Kidney (tissue), 14 donors: ENCODE data around the gene ARPC2. TPM values are rescaled to one million over a fixed set of nuclear protein-coding genes. Genes with fewer than 3 reads are reported as not detected.

ENCODE experiments used
- DNase-seq, 5 donors: peaks; one replicate each; pipeline ENCODE4 v3.0.0-alpha.2; 2013 to 2020
- FAIRE-seq: peaks from 2 replicates; lab custom pipeline; 2012; peaks lifted over from hg19 to GRCh38; lab: Jason Lieb, UNC
- H3K27ac ChIP-seq, 2 donors: one replicate each; pipeline ENCODE4 v1.7.0; 2013; ENCODE audit warnings: low read depth in 2 of 2, low read length in 2 of 2, inconsistent platforms in 1 of 2
- H3K27me3 ChIP-seq: one replicate; pipeline ENCODE4 v1.7.1; 2013; ENCODE audit warnings: low read length, inconsistent platforms; ENCODE audit not compliant: control insufficient read depth, insufficient read depth
- H3K36me3 ChIP-seq, 3 donors: one replicate each; pipeline versions ENCODE4 v1.7.0 to v1.7.1; 2013; ENCODE audit warnings: low read length in 3 of 3, control low read depth in 1 of 3, inconsistent platforms in 1 of 3; ENCODE audit not compliant: insufficient read depth in 3 of 3, control insufficient read depth in 2 of 3
- H3K4me1 ChIP-seq, 3 donors: one replicate each; pipeline versions ENCODE4 v1.7.0 to v1.7.1; 2013; ENCODE audit warnings: low read length in 3 of 3, inconsistent platforms in 1 of 3, low read depth in 1 of 3; ENCODE audit not compliant: control insufficient read depth in 2 of 3, insufficient read depth in 2 of 3
- H3K4me3 ChIP-seq, 3 donors: one replicate each; pipeline versions ENCODE4 v1.7.0 to v1.8.1; 2013; ENCODE audit warnings: low read length in 3 of 3, control low read depth in 1 of 3, inconsistent platforms in 1 of 3
- H3K9ac ChIP-seq, 3 donors: one replicate each; pipeline versions ENCODE4 v1.7.0 to v1.7.1; 2013; ENCODE audit warnings: low read length in 3 of 3, control low read depth in 1 of 3, inconsistent platforms in 1 of 3
- H3K9me3 ChIP-seq, 3 donors: one replicate each; pipeline versions ENCODE4 v1.7.0 to v1.7.1; 2013; ENCODE audit warnings: low read length in 3 of 3, control low read depth in 1 of 3, inconsistent platforms in 1 of 3; ENCODE audit not compliant: control insufficient read depth in 2 of 3, insufficient read depth in 1 of 3
- intact Hi-C: fragments of 100-400 bp; cut with DNase I; formaldehyde crosslinking; loops from one replicate; pipeline ENCODE4 v1.11.1; 2022
- polyA plus RNA-seq: library from polyadenylated mRNA; stranded (reverse); fragments of 350-450 nt; fragmentation: Illumina TruSeq; extraction: RNeasy Lipid Tissue Mini Kit (QIAGEN cat#74804); gene quantifications from one replicate; pipeline ENCODE4 v1.2.3, GENCODE V29; 2014; ENCODE audit warnings: low read depth, low replicate concordance; ENCODE audit not compliant: insufficient read depth
- total RNA-seq: library from RNA; stranded (reverse); fragmentation: NEBNext Ultra II Directional; extraction: Animal tissue kit (Norgen Biotek cat#: 25700); gene quantifications from one replicate; pipeline ENCODE4 v1.2.1, GENCODE V29; 2021
- TF ChIP-seq, protein P1 (sequence below): IDR thresholded peaks from 3 replicates; pipeline ENCODE4 v1.5.1; 2012; ENCODE audit warnings: mild to moderate bottlenecking, moderate library complexity, borderline replicate concordance; ENCODE audit not compliant: insufficient read depth; ENCODE audit errors: extremely low read depth
- donor health status: control.
- donor health status: control.
- donor health status: control.
- donor health status: control.
- donor health status: control.
- donor health status: DM: yes; HTN: yes; CAD: no.
- donor health status: Normal renal cell carcinoma (clear cell type).

ARPC2 gene
- total and polyA plus RNA-seq, 2 donors from 2014 or later: 195 to 252 TPM

DNA sequence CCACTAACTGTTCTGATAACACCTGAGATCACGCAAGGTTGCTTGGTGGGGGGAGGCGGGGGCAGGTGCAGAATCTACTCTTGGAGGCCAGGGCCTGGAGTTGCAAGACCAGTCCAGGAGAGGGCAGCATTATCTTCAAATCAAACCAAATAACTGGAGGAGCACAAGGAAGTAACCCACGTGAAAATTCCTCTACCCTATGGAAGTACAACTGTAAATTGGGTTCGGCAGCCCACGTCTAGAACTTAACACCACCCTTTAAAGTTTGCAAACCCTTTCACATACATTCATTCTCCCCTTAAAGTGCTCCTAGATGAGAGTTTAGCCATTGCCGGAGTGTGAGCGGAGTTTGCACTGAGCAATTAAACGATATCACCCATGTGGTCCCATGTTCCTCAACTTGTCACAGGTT lies 30.6 kb upstream of the ARPC2 start:
- Histone ChIP-seq H3K4me1 (peaks cover 0 to 5% (median 0%) of the 10 kb centered on the region in 3 donors), H3K9me3 (no peaks in the 10 kb centered on the region), H3K27ac (no peak overlapping the region), H3K9ac (no peak overlapping the region), H3K4me3 (no peak overlapping the region), H3K36me3 (no peaks in the 10 kb centered on the region), H3K27me3 (no peaks in the 10 kb centered on the region)
- FAIRE-seq (no peak), DNase-seq (peak in 4 of 5 donors; percentile 52 to 75 (median 66))
- intact Hi-C loops: no loop called here
- TF ChIP-seq, protein P1, sequence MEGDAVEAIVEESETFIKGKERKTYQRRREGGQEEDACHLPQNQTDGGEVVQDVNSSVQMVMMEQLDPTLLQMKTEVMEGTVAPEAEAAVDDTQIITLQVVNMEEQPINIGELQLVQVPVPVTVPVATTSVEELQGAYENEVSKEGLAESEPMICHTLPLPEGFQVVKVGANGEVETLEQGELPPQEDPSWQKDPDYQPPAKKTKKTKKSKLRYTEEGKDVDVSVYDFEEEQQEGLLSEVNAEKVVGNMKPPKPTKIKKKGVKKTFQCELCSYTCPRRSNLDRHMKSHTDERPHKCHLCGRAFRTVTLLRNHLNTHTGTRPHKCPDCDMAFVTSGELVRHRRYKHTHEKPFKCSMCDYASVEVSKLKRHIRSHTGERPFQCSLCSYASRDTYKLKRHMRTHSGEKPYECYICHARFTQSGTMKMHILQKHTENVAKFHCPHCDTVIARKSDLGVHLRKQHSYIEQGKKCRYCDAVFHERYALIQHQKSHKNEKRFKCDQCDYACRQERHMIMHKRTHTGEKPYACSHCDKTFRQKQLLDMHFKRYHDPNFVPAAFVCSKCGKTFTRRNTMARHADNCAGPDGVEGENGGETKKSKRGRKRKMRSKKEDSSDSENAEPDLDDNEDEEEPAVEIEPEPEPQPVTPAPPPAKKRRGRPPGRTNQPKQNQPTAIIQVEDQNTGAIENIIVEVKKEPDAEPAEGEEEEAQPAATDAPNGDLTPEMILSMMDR: peak; percentile 81

DNA sequence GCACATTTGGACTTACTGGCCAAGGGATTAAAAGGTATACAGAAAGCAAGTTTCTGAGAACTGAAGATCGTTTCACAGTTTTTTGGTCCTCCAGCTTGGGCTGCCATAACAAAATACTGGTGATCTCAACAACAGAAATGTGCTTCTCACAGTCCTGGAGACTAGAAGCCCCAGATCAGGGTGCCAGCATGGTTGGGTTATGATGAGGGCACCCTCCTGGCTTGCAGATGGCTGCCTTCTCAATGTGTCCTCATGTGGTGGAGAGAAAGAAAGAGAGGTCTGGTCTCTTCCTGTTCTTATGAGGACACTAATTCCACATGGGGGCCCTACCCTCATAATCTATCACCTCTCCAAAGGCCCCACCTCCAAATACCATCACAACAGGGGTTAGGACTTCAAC lies 30.1 kb upstream of the ARPC2 start:
- DNase-seq (no peak), FAIRE-seq (no peak)
- TF ChIP-seq, protein P1: no peak
- Histone ChIP-seq H3K4me3 (no peak overlapping the region), H3K27ac (no peak overlapping the region), H3K9me3 (no peaks in the 10 kb centered on the region), H3K9ac (no peak overlapping the region), H3K4me1 (peaks cover 0 to 5% (median 0%) of the 10 kb centered on the region in 3 donors), H3K27me3 (no peaks in the 10 kb centered on the region), H3K36me3 (no peaks in the 10 kb centered on the region)
- intact Hi-C loops: no loop called here

DNA sequence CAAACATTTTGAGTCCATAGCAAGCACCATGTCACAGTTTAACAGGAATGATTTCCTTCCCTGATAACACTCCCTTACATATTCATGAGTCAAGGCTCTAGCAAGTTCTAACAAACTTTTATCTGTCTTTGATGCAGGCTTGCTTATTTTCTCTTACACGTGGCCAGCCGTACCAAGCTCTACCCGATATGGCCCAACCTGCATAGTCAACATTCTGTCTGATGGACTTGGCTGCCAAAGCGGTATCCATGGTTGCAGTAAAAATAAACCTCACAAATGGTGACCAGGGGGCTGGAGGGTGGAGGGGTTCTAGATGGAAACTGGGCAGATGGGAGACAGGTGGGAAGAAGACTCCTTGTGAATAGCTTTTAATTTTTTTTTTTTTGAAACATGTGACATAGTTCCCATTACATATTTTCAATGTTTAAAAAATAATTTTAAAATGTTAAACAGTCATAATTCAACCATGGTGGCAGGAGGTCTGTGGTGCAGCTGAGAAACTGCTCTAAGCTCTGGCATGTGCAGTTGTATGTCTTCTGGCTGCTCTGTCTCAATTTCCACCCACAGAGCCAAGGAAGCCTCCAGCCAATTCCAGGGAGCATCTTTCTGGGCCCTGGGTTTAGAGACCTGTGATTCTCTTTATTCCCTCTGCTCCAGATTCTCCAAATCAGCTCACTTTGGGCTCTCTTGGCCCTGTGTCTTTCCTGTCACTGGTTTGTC lies 29.5 kb upstream of the ARPC2 start:
- H3K9me3 ChIP-seq: no peaks in the 10 kb centered on the region
- H3K27ac ChIP-seq: no peak overlapping the region
- H3K27me3 ChIP-seq: no peaks in the 10 kb centered on the region
- FAIRE-seq (no peak), DNase-seq (peak in 3 of 5 donors; percentile 7 to 15 (median 10))
- TF ChIP-seq, protein P1: no peak
- intact Hi-C loops: no loop called here
- H3K4me3 ChIP-seq: no peak overlapping the region
- no peak overlapping the region for H3K9ac ChIP-seq
- no peaks in the 10 kb centered on the region for H3K36me3 ChIP-seq
- peaks cover 0 to 5% (median 0%) of the 10 kb centered on the region in 3 donors for H3K4me1 ChIP-seq
